ENCODE data around the gene LRG1. TPM values are rescaled to one million over a fixed set of nuclear protein-coding genes. Genes with fewer than 3 reads are reported as not detected.

LRG1 gene
- total RNA-seq, 1 donor from 2014 or later = not detected

- H2AFZ ChIP-seq (replicated peaks) = no peak overlapping the region
- Mint-ChIP-seq H3K27ac (no peak overlapping the region), H3K36me3 (no peaks in the 10 kb centered on the region), H3K4me3 (no peak overlapping the region), H3K27me3 (ENCODE audit: insufficient read depth, low read depth) (peaks cover 12% of the 10 kb centered on the region), H3K9me3 (no peaks in the 10 kb centered on the region), H3K4me1 (peaks cover 15% of the 10 kb centered on the region)
- no peak overlapping the region for H3K27ac ChIP-seq
- H3K4me1 ChIP-seq = peaks cover 7% of the 10 kb centered on the region
- peaks cover 37% of the 10 kb centered on the region for H3K27me3 ChIP-seq
- H4K20me1 ChIP-seq (ENCODE audit: low read depth) = peaks cover 6% of the 10 kb centered on the region
- no peak overlapping the region for H3K4me2 ChIP-seq
- no peak overlapping the region for H3K4me3 ChIP-seq
- H3K9me3 ChIP-seq (ENCODE audit: low read depth) = no peaks in the 10 kb centered on the region
- no peak overlapping the region for H3K9ac ChIP-seq
- DNase-seq (ENCODE audit: low spot score) = peak; percentile 33
- TF ChIP-seq CTCF (IDR thresholded peaks at IDR 0.05) (peak; percentile 32), EZH2 (IDR thresholded peaks at IDR 0.05) (no peak)
- no peaks in the 10 kb centered on the region for H3K79me2 ChIP-seq (ENCODE audit: low read depth)
- peaks cover 2% of the 10 kb centered on the region for H3F3A ChIP-seq (ENCODE audit: low read depth)
- no peaks in the 10 kb centered on the region for H3K36me3 ChIP-seq
These were observed 1.8 kb downstream of the LRG1 start for GRCh38 chr19:4537953-4538600.

- H3K27ac Mint-ChIP-seq = no peak overlapping the region
- H3K36me3 ChIP-seq = no peaks in the 10 kb centered on the region
- no peak overlapping the region for H3K4me3 ChIP-seq
- no peak overlapping the region for H3K4me2 ChIP-seq
- peaks cover 15% of the 10 kb centered on the region for H3K4me1 Mint-ChIP-seq
- peaks cover 38% of the 10 kb centered on the region for H3K27me3 ChIP-seq
- H3F3A ChIP-seq (ENCODE audit: low read depth) = peaks cover 2% of the 10 kb centered on the region
- no peaks in the 10 kb centered on the region for H3K36me3 Mint-ChIP-seq
- no peak for DNase-seq (ENCODE audit: low spot score)
- no peak overlapping the region for H3K27ac ChIP-seq
- peaks cover 12% of the 10 kb centered on the region for H3K27me3 Mint-ChIP-seq (ENCODE audit: insufficient read depth, low read depth)
- no peak overlapping the region for H2AFZ ChIP-seq (replicated peaks)
- no peaks in the 10 kb centered on the region for H3K9me3 ChIP-seq (ENCODE audit: low read depth)
- no peak overlapping the region for H3K9ac ChIP-seq
- no peaks in the 10 kb centered on the region for H3K9me3 Mint-ChIP-seq
- H4K20me1 ChIP-seq (ENCODE audit: low read depth) = peaks cover 6% of the 10 kb centered on the region
- H3K4me1 ChIP-seq = peaks cover 7% of the 10 kb centered on the region
- TF ChIP-seq EZH2phosphoT487 (IDR thresholded peaks at IDR 0.05) (no peak), CTCF (IDR thresholded peaks at IDR 0.05) (no peak), EZH2 (IDR thresholded peaks at IDR 0.05) (no peak)
- H3K79me2 ChIP-seq (ENCODE audit: low read depth) = no peaks in the 10 kb centered on the region
- H3K4me3 Mint-ChIP-seq = no peak overlapping the region
These were observed 3.0 kb downstream of the LRG1 start for GRCh38 chr19:4536798-4537197.

GRCh38 chr19:4534836-4535658 lies 4.8 kb downstream of the LRG1 start, which contains the start of gene PLIN5:
Gene PLIN5 (minus strand): TSS chr19:4535224. CDS start chr19:4534074, 1,150 bp downstream.
- Mint-ChIP-seq H3K27me3 (ENCODE audit: insufficient read depth, low read depth) (peaks cover 11% of the 10 kb centered on the region), H3K9me3 (no peaks in the 10 kb centered on the region), H3K4me1 (peaks cover 15% of the 10 kb centered on the region), H3K27ac (peak within 1 kb of the TSS; percentile 32), H3K4me3 (peak within 1 kb of the TSS; percentile 76), H3K36me3 (no peaks in the 10 kb centered on the region)
- H3K27me3 ChIP-seq = peaks cover 38% of the 10 kb centered on the region
- H4K20me1 ChIP-seq (ENCODE audit: low read depth) = peaks cover 6% of the 10 kb centered on the region
- DNase-seq (ENCODE audit: low spot score) = peak; percentile 95
- H3K9me3 ChIP-seq (ENCODE audit: low read depth) = no peaks in the 10 kb centered on the region
- H3K4me1 ChIP-seq = peaks cover 7% of the 10 kb centered on the region
- H3K9ac ChIP-seq = no peak within 1 kb of the TSS
- no peak within 1 kb of the TSS for H3K27ac ChIP-seq
- H3F3A ChIP-seq (ENCODE audit: low read depth) = no peaks in the 10 kb centered on the region
- peak within 1 kb of the TSS; percentile 79 for H3K4me2 ChIP-seq
- no peak within 1 kb of the TSS for H2AFZ ChIP-seq (replicated peaks)
- peak within 1 kb of the TSS; percentile 44 for H3K4me3 ChIP-seq
- H3K79me2 ChIP-seq (ENCODE audit: low read depth) = no peaks in the 10 kb centered on the region
- no peaks in the 10 kb centered on the region for H3K36me3 ChIP-seq
- TF ChIP-seq EZH2phosphoT487 (IDR thresholded peaks at IDR 0.05) = no peak
- TF ChIP-seq CTCF (IDR thresholded peaks at IDR 0.05) = peak; percentile 9
- TF ChIP-seq EZH2 (IDR thresholded peaks at IDR 0.05) = no peak
